Measurements from ENCODE around the gene XPO5.

Gene XPO5

GRCh38 chr6:43575772-43576551 lies at the start of gene XPO5, which contains the start of gene POLH:
Gene XPO5, minus strand, starts transcription at chr6:43576038. Its CDS starts 174 bp downstream, at chr6:43575864.
Gene POLH, plus strand, starts transcription at chr6:43576185. Its CDS starts 6,135 bp downstream, at chr6:43582320.
- Histone ChIP-seq H3K9me3 (no peaks in the 10 kb centered on the region), H3K4me3 (peak within 1 kb of the TSS; percentile 98), H3K27me3 (ENCODE audit: low read depth) (no peaks in the 10 kb centered on the region), H3K4me1 (no peaks in the 10 kb centered on the region; the same call in 1 of the 2 replicates), H3K36me3 (replicated peaks) (peaks cover 25% of the 10 kb centered on the region)
- peak; percentile 91 to 95 for DNase-seq (ENCODE audit: low spot score in 2 of 2)
- in situ Hi-C loops (cut with MboI; ENCODE audit: low sequenced_read_pairs): no loop called here

DNA sequence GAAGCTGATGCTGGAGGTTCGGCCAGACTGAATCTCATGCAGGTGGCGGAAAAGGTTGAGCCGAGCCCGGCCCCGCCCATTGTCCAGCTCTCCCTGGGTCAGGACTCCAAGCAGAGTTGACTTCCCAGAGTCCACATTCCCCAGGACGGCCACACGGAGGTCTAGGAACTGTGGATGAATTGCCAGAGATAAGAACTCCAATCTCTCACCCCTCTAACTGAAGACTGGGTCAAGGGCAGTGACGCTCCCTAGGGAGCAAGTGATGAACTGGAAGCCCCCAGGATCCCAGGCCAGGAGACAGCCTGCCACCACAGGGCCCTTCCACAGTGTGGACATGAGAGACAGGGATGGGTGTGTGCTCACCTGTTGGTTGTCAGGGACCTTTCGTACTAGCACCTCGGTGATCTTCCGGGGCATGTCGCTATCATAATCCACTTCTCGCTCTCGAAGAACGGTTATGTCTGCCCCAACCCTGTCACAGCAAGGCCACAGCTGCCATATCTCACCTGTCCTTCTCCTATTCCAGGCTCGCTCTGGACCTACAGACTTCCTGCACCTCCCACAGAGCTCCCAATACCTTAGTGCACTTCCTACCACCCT lies 49.7 kb upstream of the XPO5 start:
- in situ Hi-C loops (cut with MboI; ENCODE audit: low sequenced_read_pairs): no loop called here

GRCh38 chr6:43624786-43625288 lies 49.0 kb upstream of the XPO5 start:
- in situ Hi-C loops (cut with MboI; ENCODE audit: low sequenced_read_pairs): no loop called here
- Histone ChIP-seq H3K4me3 (no peak overlapping the region), H3K9me3 (no peaks in the 10 kb centered on the region), H3K27me3 (ENCODE audit: low read depth) (no peaks in the 10 kb centered on the region), H3K36me3 (replicated peaks) (peaks cover 70% of the 10 kb centered on the region), H3K4me1 (peaks cover 13% of the 10 kb centered on the region)
- no peak for DNase-seq (ENCODE audit: low spot score in 2 of 2)

More for the DNA sequence above, 49.7 kb upstream of the XPO5 start:
- Histone ChIP-seq H3K27me3 (ENCODE audit: low read depth) (no peaks in the 10 kb centered on the region), H3K4me3 (no peak overlapping the region), H3K4me1 (peaks cover 18% of the 10 kb centered on the region), H3K9me3 (no peaks in the 10 kb centered on the region), H3K36me3 (replicated peaks) (peaks cover 67% of the 10 kb centered on the region)
- no peak for DNase-seq (ENCODE audit: low spot score in 2 of 2)

DNA sequence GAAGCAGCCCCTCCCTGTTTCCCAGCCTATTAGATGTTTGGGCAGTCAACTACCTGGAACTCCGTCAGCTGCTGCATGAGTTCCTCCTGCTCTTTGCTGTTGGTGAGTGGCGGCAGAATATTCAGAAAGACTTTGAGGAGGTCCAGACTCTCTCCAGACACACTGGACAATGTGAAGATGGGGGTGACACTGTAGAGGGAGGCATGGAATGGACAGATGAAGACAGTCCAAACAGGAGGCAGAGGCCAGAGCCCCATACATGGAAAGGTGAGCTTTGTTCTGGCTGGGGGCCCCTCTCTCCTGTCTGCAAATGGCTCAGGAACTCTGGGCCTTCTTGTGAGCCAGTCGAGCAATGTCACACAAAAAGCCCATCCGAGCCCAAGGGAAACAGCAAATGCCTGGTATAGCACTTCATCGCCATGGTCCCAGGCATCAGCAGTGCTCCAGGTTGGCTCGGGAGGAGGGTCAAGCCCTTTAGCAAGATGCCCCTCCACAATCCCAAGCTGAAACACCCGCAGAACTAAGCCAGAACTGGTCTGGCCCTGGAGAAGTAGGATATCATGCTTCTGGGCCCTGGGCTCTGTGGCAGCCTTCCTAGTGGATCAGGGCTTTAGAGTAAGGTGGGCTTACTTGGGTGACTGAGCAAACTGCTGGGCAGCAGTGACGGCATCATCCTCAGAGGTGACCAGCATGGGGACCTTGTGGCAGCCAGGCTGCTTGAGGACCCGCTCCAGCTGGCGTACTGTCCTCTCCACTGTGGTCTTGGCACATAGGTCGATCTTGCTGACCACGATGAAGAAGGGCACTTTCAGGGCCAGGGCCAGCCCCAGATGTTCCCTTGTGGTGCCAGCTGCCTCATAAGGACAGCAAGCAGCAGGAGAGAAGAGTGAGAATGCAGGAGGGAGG lies 48.3 kb upstream of the XPO5 start:
- no peak overlapping the region for H3K4me3 ChIP-seq
- no peaks in the 10 kb centered on the region for H3K9me3 ChIP-seq
- H3K36me3 ChIP-seq (replicated peaks): peaks cover 76% of the 10 kb centered on the region
- H3K4me1 ChIP-seq: peaks cover 11% of the 10 kb centered on the region
- H3K27me3 ChIP-seq (ENCODE audit: low read depth): no peaks in the 10 kb centered on the region
- no peak for DNase-seq (ENCODE audit: low spot score in 2 of 2)
- in situ Hi-C loops (cut with MboI; ENCODE audit: low sequenced_read_pairs): no loop called here

DNA sequence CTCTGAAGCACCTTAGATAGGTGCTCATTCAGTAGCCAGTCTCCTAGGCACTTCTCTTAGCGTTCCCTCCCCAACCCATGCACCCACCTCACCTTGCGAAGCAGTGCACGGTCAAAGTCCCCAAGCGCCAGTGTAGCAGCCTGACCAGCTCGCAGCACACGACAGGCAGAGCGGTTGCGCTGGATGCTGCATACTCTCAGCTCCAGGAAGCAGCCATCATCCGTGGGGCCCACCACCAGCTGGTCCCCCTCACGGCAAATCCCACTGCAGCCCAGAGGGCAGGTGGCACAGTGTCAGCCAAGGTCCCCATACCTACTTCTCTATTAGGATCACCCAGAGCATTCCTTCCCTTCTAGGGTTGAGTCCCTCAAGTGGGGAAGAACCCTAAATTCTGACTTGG lies 46.7 kb upstream of the XPO5 start:
- Histone ChIP-seq H3K9me3 (no peaks in the 10 kb centered on the region), H3K27me3 (ENCODE audit: low read depth) (no peaks in the 10 kb centered on the region), H3K4me3 (no peak overlapping the region), H3K36me3 (replicated peaks) (peaks cover 83% of the 10 kb centered on the region), H3K4me1 (peaks cover 3% of the 10 kb centered on the region; the same call in 1 of the 2 replicates)
- DNase-seq (ENCODE audit: low spot score in 2 of 2): no peak
- in situ Hi-C loops (cut with MboI; ENCODE audit: low sequenced_read_pairs): no loop called here

DNA sequence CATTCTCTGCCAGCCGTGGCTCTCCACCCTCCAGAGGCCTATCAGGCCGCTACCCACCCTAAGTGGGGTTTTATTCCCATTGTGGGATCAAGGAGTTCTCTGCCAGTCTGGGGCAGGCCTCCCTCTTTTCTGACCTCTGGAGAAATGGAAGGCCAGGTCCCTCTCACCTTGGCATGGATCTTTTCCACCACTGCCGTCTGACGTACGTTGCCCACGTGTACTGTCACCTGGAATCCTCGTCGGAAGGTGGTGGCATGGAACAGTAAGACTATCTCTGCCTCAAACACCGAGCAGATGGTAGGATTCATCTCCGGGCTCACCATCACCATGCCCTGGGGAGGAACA lies 46.0 kb upstream of the XPO5 start:
- no peaks in the 10 kb centered on the region for H3K27me3 ChIP-seq (ENCODE audit: low read depth)
- peaks cover 82% of the 10 kb centered on the region for H3K36me3 ChIP-seq (replicated peaks)
- in situ Hi-C loops (cut with MboI; ENCODE audit: low sequenced_read_pairs): no loop called here
- DNase-seq (ENCODE audit: low spot score in 2 of 2): no peak
- H3K4me1 ChIP-seq: no peaks in the 10 kb centered on the region
- no peak overlapping the region for H3K4me3 ChIP-seq
- no peaks in the 10 kb centered on the region for H3K9me3 ChIP-seq

GRCh38 chr6:43621078-43621835 lies 45.4 kb upstream of the XPO5 start:
- Histone ChIP-seq H3K27me3 (ENCODE audit: low read depth) (no peaks in the 10 kb centered on the region), H3K4me1 (no peaks in the 10 kb centered on the region), H3K4me3 (no peak overlapping the region), H3K9me3 (no peaks in the 10 kb centered on the region), H3K36me3 (replicated peaks) (peaks cover 83% of the 10 kb centered on the region)
- no peak for DNase-seq (ENCODE audit: low spot score in 2 of 2)
- in situ Hi-C loops (cut with MboI; ENCODE audit: low sequenced_read_pairs): no loop called here

GRCh38 chr6:43616725-43617472 lies 41.1 kb upstream of the XPO5 start:
- no peak for DNase-seq (ENCODE audit: low spot score in 2 of 2)
- in situ Hi-C loops (cut with MboI; ENCODE audit: low sequenced_read_pairs): no loop called here
- H3K27me3 ChIP-seq (ENCODE audit: low read depth): no peaks in the 10 kb centered on the region

DNA sequence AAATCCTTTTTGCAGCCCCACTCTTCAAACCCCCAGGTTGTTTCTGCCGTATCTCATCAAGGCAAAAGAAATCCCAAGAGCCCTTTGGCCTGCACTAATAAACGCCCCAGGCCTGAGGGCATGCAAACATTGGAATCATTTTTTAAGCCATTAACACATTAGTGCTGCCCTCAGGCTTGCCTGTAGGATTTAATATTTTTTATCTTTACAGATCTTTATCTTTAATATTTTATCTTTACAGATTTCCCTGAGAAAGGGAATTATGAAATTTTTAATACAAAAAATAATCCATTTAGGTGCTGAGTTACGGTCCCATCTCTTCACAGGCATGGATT lies 38.5 kb upstream of the XPO5 start:
- no peak overlapping the region for H3K4me3 ChIP-seq
- peaks cover 37% of the 10 kb centered on the region for H3K36me3 ChIP-seq (replicated peaks)
- no peaks in the 10 kb centered on the region for H3K9me3 ChIP-seq
- H3K27me3 ChIP-seq (ENCODE audit: low read depth): no peaks in the 10 kb centered on the region
- in situ Hi-C loops (cut with MboI; ENCODE audit: low sequenced_read_pairs): no loop called here
- DNase-seq (ENCODE audit: low spot score in 2 of 2): no peak
- H3K4me1 ChIP-seq: no peaks in the 10 kb centered on the region

More at GRCh38 chr6:43616725-43617472, 41.1 kb upstream of the XPO5 start:
- Histone ChIP-seq H3K36me3 (replicated peaks) (peaks cover 50% of the 10 kb centered on the region), H3K9me3 (no peaks in the 10 kb centered on the region), H3K4me1 (no peaks in the 10 kb centered on the region), H3K4me3 (no peak overlapping the region)

DNA sequence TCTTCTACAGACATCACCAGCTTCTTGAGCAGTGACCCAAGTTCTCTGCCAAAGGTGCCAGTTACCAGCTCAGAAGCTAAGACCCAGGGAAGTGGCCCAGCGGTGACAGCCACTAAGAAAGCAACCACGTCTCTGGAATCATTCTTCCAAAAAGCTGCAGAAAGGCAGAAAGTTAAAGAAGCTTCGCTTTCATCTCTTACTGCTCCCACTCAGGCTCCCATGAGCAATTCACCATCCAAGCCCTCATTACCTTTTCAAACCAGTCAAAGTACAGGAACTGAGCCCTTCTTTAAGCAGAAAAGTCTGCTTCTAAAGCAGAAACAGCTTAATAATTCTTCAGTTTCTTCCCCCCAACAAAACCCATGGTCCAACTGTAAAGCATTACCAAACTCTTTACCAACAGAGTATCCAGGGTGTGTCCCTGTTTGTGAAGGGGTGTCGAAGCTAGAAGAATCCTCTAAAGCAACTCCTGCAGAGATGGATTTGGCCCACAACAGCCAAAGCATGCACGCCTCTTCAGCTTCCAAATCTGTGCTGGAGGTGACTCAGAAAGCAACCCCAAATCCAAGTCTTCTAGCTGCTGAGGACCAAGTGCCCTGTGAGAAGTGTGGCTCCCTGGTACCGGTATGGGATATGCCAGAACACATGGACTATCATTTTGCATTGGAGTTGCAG lies 38.0 kb upstream of the XPO5 start:
- no peak for DNase-seq (ENCODE audit: low spot score in 2 of 2)
- H3K9me3 ChIP-seq: no peaks in the 10 kb centered on the region
- in situ Hi-C loops (cut with MboI; ENCODE audit: low sequenced_read_pairs): no loop called here
- H3K4me3 ChIP-seq: no peak overlapping the region
- no peaks in the 10 kb centered on the region for H3K4me1 ChIP-seq
- peaks cover 38% of the 10 kb centered on the region for H3K36me3 ChIP-seq (replicated peaks)
- H3K27me3 ChIP-seq (ENCODE audit: low read depth): no peaks in the 10 kb centered on the region

GRCh38 chr6:43610431-43610830 lies 34.6 kb upstream of the XPO5 start:
- Histone ChIP-seq H3K27me3 (ENCODE audit: low read depth) (no peaks in the 10 kb centered on the region), H3K4me1 (no peaks in the 10 kb centered on the region), H3K4me3 (no peak overlapping the region), H3K9me3 (no peaks in the 10 kb centered on the region), H3K36me3 (replicated peaks) (peaks cover 25% of the 10 kb centered on the region)
- in situ Hi-C loops (cut with MboI; ENCODE audit: low sequenced_read_pairs): no loop called here
- no peak for DNase-seq (ENCODE audit: low spot score in 2 of 2)

DNA sequence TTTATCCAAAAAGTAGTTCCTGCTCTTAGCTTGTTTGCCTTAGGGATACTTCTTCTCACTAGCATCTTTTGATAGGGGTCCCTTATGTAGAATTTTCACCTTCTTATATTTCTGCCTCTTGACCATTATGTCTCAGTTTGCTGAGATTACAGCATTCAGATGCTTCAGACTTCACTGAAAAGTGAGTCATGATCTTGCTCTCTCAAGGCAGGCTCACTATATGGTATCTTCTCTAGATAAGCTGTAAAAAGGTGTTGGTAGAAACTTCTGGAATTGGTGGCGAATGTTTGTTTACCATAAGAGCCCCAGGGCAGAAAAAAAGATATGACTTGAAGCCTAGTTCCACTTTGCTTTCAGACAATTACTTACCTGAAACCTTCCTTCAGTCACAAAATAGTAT lies 33.6 kb upstream of the XPO5 start:
- no peak for DNase-seq (ENCODE audit: low spot score in 2 of 2)
- no peak overlapping the region for H3K4me3 ChIP-seq
- in situ Hi-C loops (cut with MboI; ENCODE audit: low sequenced_read_pairs): no loop called here
- H3K4me1 ChIP-seq: no peaks in the 10 kb centered on the region
- H3K36me3 ChIP-seq (replicated peaks): peaks cover 25% of the 10 kb centered on the region
- no peaks in the 10 kb centered on the region for H3K9me3 ChIP-seq
- no peaks in the 10 kb centered on the region for H3K27me3 ChIP-seq (ENCODE audit: low read depth)

Data from HAP-1 (cell line).